NT2/D1 (cell line): ENCODE data around the gene PRR7.

Experiments used
- YY1 ChIP-seq: IDR thresholded peaks from 2 replicates; pipeline ENCODE4 v1.6.1; 2011; ENCODE audit not compliant: insufficient read length, insufficient read depth
- ZNF274 ChIP-seq: IDR thresholded peaks from 2 replicates; pipeline ENCODE4 v1.6.1; 2011; ENCODE audit warnings: mild to moderate bottlenecking, low read depth, low read length

DNA sequence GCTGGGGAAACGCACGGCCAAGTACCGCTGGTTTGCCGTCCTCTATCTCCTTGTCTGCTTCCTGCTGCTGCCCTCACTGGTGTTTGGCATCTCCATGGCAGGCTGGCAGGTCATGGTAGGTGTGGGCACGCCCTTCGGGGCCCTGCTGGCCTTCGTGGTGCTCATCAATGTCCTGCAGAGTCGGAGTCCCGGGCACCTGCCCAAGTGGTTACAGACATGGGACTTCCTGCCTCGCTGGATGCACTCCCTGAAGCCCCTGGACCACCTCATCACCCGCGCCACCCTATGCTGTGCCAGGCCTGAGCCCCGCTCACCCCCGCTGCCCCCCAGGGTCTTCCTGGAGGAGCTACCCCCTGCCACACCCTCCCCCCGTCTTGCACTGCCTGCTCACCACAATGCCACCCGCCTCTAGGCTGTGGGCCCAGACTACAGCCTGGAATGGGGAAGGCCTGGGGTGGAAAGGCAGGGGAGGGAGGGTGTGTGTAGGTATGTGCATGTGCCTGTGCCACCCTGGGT is 48.7 kb upstream of the PRR7 start:
- no peak for TF ChIP-seq ZNF274
- no peak for TF ChIP-seq YY1
